HG02610 (cell line): ENCODE data around the gene ELMOD3.
"Not testable (repeated sequence)": the region's sequence is repeated elsewhere in the genome, so short reads cannot be mapped to it uniquely, and the experiment has no call there.

ENCODE experiments used
- ATAC-seq: cut with Tn5 transposase; IDR thresholded peaks from one replicate; pipeline ENCODE4 v1.9.1; 2021; ENCODE audit warnings: mild to moderate bottlenecking, moderate library complexity; ENCODE audit not compliant: unreplicated experiment

Gene ELMOD3

GRCh38 chr2:85400541-85401463, 46.2 kb downstream of the ELMOD3 start:
- ATAC-seq: no peak

DNA sequence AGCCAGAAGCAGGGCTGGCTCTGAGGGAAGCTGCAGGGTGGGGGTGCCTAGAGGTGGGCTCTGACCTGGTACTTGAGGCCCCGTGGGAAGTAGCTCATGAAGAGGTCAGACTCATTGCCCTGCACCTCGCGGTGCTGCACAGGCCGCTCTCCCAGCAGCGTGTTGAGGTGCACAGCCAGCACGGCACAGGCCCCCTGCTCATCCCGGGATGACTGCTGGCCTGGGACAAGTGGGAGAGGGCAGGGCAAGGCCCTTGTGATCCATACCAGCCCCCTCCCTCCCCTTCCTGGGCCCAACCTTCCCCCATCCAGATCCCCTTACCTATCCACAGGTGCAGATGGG, 46.9 kb downstream of the ELMOD3 start:
- no peak for ATAC-seq

DNA sequence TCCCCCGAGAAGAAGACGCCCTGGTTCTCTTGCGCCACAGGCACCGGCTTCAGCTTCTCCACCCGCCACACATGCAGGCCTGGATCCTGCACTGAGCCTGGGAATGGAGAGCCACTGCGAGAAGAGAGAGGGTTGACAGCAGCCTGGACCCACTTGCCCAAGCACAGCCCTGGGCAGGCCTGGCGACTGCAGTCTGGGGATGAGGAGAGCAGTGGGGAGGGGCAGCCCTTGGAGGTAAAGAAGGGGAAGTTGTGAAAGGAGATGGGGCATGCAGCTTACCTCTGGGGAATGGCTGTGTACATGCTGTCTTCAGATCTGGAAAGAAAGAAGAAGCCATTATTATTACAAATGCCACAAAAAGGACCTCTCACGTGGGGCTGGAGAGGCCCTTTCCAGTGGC, 47.3 kb downstream of the ELMOD3 start:
- ATAC-seq: no peak

DNA sequence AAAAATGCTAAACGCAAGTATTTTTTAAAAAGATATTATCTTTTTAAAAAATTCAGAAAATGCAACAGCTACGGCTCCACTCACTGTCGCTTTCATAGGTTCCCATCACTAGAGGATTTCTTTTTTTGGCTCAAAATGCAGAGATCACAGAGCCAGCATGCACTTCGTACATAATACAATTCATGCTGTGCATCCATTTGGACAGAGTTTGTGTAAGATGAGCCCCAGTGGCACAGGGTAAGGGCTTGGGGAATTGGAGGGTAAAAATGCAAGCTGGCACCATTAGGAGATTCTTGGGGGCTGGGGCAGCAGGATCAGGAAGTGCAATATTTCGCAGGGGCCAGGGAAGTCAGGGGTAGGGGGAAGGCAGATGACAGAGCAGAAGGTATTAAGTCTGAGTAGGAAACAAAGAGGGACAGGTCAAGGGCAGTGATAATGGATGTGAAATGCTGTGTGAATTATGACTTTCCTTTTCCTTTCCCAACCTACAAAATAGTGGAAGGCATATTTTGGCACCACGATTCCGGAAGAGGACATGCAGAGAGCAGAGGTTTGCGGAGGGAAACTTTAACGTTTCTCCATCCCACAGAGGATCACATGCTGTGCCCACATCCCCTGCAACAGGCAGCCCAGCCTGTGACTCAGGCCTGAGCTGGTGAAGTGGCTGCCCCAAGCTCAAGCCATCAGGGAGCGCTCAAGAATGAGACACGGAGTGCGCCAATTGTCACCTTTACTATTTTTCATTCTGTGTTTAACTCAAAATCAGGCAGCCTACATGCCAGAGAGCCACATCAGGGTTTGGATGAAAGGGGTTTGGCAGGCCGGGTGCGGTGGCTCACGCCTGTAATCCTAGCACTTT, 50.9 kb downstream of the ELMOD3 start:
- peak; percentile 63 for ATAC-seq

DNA sequence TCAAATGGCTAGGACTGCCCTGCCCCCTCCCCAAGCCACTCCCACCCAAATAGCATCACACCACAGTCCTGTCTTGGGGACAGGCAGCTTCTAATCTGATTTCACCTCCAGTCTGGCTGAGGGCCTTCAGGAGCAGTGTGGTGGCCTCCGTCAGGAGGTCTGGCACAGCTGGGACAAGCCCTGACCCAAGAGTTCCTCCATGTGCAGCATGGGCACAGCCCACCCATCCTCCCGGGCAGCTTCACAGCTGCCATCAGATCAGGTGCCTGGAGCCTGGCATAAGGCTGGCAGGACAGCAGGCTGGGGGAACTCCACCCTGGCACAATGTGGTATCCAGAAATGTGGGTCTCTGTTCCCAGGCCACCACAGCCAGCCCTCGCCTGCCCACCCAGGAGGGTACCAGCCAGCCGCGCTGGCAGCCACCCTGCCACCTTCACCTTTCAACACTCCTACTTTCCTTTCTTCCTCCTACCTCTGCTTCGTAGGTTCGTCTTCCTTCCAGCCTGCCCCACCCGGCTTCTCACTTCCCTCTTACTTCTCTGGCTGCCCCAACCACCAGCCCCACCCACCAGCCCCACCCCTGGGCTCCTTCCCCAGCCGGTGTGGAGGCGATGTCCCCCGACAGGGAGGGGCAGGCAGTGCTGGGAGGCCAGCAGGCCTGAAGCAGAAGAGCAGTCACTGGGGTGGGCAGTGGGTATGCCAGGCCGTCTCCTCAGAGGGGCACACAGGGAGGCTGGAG, 55.4 kb downstream of the ELMOD3 start, which contains the start of gene CAPG:
Gene CAPG, minus strand, starts transcription at position 522 of the 739 bp plus-strand sequence. CDS start 8,221 bp downstream, outside the sequence.
- peak; percentile 36 for ATAC-seq

DNA sequence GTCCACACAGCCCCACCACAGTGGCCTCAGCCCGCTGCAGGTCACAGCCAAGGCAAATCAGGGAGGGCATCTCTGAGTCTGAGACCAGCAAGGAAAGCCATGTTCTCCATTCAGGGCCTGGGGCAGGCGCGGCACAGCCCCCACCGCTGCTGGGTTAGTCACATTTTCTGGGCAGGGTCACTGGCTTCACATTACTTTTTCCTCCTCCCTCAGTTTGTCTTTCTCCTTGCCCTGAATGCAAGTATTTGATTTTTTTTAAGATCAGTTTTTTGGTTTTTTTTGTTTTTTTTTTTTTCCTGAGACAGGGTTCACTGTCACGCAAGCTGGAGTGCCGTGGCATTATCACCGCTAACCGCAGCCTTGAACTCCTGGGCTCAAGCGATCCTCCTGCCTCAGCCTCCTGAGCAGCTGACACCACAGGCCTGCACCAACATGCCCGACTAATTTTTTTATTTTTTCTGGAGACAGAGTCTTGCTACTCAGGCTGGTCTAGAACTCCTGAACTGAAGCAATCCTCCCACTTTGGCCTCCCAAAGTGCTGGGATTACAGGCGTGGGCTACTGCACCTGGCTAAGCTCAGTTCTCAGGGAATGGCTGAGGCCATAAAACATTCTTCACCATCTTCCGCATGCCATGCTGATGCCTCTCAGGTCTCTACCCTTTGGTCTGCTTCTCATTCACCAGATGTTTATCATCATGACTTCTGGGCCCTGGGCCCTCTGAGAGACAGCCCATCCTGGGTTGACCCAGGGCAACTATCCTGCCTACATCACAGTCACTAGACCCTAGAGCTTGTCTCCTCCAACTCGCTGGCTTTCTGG, 56.2 kb downstream of the ELMOD3 start:
- no peak for ATAC-seq

DNA sequence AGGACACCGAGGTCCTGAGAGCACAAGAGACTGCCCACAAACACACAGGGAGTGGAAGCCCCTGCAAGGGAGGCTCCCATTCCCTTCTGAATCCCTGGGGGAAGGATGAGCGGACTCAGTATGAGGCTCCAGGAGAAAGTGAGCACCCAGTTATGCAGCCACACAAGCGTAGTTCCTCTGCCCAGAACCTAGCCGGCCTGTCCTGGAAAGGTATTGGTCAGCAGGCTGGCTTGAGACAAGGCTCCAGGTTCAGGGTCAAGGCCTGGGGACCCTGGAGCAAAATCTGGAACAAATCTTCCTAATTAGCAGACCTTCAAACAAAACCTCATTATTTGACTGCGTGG, 56.8 kb downstream of the ELMOD3 start:
- ATAC-seq: no peak

GRCh38 chr2:85413592-85414420, 59.2 kb downstream of the ELMOD3 start:
- no peak for ATAC-seq

- not testable (repeated sequence) for ATAC-seq
Observed at GRCh38 chr2:85414421-85414759, 59.8 kb downstream of the ELMOD3 start.

- no peak for ATAC-seq
Observed at GRCh38 chr2:85414761-85415553, 60.4 kb downstream of the ELMOD3 start.

- no peak for ATAC-seq
Observed at GRCh38 chr2:85415980-85416650, 61.5 kb downstream of the ELMOD3 start.

- peak; percentile 81 for ATAC-seq
Observed at GRCh38 chr2:85418132-85419008, 63.8 kb downstream of the ELMOD3 start, which contains the start of gene SH2D6. Gene SH2D6 (plus strand): TSS chr2:85418714. CDS start chr2:85429466, 10,752 bp downstream.

DNA sequence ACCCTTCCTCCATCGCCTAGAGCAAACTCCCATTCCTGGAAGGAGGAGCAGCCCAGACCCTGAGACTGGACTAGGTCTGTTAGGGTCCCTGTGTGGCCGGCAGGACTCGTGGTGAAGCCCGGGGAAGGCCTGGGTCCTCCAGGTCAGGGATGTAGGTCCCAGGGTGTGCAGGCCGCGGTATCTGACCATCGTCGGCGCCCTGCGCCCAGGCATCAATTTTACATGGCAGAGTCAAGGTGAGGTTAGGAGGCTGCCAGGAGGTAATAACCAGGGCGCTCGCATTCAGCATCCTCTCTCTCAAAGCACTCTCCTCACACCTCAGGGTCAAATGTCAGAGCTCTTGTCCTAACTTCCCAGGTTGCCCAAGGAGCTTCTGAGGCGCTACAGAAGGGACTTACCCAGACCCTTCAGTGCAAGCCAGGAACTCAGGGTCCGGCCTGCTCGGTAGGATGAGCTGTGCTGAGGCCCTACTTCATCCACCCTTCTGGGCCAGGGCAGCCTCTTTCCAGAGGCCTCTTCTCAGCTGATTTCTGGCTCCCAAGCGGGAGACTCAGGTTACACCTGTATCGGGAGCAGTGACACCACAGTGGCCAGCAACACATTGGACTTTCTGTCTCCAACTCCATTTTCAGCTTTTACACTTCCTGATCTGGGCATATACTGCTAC, 64.6 kb downstream of the ELMOD3 start:
- no peak for ATAC-seq

GRCh38 chr2:85420536-85421259, 66.1 kb downstream of the ELMOD3 start:
- ATAC-seq: peak; percentile 66

DNA sequence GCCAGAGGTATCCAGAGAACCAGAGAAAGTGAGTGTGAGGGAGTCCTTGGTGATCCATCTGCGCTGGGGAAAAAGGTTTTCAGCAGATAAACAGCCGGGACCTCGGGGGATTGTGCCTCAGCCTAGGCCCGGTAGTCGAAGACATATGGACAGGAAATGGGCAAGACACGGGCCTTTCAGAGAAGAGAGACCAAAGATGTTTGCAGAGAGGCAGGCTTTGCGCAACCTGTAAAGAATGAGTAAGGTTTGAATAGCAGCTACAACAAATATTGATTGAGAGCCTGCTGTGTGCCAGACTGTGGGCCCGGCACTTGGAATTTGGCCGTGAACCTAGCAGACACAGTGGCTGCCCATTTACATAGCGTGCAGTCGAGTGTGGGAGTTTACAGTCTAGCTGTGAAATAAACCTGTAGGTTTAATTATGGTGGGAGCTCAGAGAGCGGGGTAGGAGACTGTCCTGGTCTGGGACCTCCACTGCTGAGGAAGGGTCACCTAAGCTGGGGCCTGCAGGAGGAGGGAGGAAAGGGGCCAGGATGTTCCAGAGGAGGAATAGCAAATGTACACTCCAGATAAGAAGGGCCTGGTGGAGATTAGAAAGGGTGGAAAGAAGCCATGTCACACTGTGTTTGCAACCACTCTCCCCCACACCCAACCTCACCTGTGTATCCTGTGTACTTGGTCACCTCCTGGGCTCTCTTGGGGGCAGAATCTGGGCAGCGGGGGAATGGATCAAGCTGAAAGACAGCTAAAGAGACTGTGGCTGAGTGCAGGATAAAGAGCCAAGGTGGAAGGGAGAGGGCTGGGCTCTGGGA, 66.9 kb downstream of the ELMOD3 start:
- no peak for ATAC-seq
